Pons (tissue), 1 donor: Measurements from ENCODE around the gene VTN.
A peak's percentile ranks its signal among the peaks of the same experiment; 100 is the strongest.

ENCODE experiments used
- DNase-seq: peaks from one replicate; pipeline ENCODE4 v3.0.0-alpha.2; 2016; ENCODE audit warnings: low spot score

Gene VTN

GRCh38 chr17:28370035-28370743 lies at the start of gene VTN:
VTN (minus strand) TSS chr17:28370307; CDS start chr17:28370203, 104 bp downstream.
- DNase-seq, result no peak

DNA sequence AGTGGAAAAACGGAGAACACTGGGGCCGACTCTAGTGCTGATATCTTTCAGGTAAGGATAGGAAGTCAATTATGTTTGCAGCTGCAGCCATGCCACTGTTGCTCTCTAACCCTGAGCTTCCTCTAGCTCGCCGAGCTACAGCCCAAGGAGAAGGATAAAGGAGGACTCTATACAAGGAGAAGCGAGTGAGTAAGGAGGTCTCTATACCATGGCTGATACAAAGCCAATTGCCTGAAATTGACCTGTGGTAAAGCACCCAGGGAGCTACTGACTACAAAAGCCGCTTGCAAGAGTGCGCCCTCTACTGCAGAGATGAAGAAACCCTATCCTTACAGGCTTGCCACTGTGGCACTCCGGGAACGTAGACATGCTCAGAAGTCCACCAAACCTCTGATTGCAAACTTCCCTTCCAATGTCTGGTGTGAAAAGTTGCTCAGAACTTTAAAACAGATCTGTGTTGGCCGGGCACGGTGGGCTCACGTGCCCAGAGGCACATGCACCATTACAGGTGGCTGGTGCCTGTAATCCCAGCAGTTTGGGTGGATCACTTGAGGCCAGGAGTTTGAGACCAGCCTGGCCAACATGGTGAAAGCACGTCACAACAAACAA lies 46.7 kb upstream of the VTN start:
- peak; percentile 66 for DNase-seq

- no peak for DNase-seq
Measured at GRCh38 chr17:28415886-28416285, 45.8 kb upstream of the VTN start.

DNA sequence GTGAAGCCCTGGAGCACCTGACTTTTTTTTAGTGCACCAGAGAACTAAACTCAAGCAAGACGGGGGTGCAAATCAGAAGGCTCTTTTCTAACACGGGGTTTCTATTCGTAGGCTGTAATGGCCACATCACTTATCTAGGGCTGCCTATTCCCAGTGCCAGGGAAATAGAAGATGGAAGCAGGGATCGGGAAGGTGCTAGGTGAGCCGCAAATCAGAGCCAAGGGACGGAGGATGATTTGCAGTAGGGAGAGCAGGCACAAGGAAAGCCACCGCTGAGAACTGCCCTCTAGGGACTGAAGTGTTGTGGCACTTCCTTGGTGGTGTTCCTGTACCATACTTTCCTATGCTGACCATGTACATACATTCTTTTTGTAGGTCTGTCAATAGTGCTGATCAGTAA lies 43.7 kb upstream of the VTN start:
- no peak for DNase-seq

GRCh38 chr17:28412099-28412498 lies 42.0 kb upstream of the VTN start:
- DNase-seq, result no peak

DNA sequence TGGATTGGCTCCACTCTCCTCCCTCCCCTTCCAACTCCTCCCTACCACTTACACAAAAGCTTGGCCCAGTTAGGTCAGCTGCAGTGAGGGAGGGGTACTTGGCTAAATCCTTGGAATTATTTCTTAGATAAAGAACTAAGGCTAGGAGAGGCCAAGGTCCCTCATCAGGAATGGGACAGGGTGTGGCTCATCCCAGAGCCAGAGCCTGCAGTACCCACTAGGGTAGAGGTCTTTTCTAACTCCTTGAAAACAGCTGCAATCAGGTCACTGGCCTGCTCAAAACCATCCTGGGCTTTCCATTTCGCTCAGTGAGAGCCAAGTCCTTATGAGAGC lies 37.8 kb upstream of the VTN start:
- no peak for DNase-seq

DNA sequence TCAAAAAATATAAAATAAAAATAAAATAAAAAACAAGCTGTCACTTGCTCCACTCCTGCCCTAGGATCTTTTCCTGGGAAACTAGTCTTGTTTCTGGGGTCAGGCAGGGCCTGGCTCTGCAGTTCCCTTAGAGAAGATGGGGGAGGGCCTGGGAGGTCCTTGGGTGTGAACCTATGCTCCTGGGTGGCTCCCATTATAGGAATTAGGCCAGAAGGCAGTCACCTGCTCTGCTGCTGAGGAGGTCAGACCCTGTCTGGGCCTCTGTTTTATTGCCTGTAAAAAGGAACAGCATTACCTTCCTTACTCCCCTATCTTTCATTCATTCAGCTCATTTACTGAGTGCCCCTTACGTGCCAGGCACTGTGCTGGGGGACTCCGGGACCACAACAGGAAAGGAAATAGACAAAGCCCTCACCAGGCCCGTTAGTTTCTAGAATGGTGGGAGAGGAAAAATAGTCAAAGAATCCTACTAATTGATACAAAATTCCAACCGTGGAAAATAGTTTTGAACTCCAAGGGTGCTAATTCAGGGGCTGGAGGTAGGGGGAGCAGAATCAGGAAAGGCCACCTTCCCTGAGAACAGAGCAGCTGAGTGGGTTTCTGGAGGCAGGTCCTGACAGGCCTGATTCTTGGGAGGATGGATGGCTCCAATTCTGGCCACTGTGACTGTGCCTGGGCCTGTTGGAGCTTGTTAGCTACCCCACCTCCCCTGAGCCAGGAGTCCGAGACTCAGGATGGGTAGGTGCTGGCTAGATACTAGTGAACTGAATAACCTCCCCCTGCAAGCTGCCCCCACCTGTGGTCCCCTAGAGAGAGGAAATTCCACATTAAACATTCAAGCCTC lies 37.2 kb upstream of the VTN start:
- no peak for DNase-seq

DNA sequence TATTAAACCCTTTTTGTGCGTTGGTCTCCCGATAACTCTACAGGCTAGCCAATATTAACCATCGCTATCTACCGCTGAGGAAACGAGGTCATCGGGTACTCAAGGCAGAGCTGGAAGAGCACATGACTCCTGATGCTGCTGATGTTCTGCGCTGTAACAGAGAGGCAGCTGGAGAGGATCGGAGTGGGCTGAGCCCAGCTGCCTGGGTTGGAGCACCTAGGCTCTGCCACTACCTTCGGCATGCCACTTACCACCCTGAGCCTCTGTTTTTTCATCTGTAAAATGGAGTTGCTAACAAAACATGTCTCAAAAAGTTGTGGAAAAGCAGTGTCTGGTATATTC lies 36.3 kb upstream of the VTN start:
- no peak for DNase-seq

- DNase-seq, result no peak
Measured at GRCh38 chr17:28405632-28406472, 35.7 kb upstream of the VTN start, which contains the start of gene SLC46A1. SLC46A1 (minus strand) TSS chr17:28406212; CDS start chr17:28406114, 98 bp downstream.

GRCh38 chr17:28404812-28405570 lies 34.9 kb upstream of the VTN start:
- DNase-seq, result no peak

DNA sequence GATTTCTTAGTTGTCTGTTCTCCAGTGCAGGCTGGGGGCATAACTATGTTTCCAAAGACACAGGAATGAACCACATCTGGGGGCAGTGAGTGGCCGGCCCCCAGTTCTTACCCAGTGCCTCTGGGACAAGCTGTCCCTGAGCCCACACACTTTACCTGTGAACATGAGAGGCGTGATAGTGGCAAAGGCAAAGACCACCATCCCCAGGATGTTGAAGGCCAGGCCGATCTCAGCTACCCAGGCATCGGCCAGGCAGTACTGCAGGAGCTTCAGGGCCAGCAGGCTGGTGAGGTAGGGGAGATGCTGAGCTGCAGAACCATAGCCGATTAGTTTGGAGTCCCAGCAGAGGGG lies 34.3 kb upstream of the VTN start:
- no peak for DNase-seq

GRCh38 chr17:28404007-28404406 lies 33.9 kb upstream of the VTN start:
- peak; percentile 53 for DNase-seq

DNA sequence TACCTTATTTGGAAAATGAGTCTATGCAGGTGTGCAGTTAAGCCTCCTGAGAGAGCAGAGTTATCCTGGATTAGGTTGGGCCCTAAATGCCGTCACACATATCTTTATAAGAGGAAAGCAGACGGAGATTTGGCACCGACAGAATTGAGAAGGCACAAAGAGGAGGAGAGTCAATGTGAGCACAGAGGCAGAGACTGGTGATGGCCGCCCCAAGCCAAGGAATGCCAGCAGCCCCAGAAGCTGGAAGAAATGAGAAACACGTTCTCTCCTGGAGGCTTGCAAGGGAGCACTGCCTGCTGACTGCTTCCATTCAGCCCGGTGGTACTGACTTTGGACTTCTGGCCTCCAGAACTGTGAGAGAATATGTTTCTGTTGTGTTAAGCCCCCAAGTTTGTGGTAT lies 32.7 kb upstream of the VTN start:
- DNase-seq, result no peak

DNA sequence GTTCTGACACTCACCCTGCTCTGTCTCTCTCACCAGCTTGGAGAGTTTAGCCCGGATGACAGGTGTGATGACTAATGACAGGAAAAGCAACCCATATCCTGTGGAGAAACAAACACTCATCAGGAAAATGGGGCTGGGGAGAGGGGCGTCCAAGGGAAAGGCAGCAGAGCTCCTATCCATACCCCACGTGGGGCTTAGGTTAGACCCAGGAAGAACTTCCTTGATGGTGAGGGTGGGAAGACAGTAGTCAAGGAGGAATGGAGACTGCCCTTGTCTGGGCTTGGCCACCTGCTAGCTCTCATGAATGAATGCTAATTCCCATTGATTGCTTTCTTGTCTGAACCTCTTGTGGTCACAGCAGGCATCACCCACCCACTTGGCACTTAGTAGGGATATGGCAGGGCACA lies 32.1 kb upstream of the VTN start:
- no peak for DNase-seq

DNA sequence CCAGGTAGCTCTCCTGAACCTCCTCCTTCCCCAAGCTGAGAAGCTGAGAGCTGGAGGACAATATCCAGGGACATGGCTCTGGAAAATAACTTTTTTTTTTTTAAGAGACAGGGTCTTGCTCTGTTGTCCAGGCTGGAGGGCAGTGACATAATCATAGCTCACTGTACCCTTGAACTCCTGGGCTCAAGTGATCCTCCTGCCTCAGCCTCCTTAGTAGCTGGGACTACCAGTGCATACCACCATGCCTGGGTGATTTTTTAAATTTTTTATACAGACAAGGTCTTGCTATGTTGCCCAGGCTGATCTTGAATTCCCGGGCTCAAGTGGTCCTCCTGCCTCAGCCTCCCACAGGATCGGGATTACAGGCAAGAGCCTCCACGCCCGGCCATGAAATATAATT lies 29.7 kb upstream of the VTN start:
- no peak for DNase-seq

GRCh38 chr17:28398280-28398981 lies 28.3 kb upstream of the VTN start:
- no peak for DNase-seq

DNA sequence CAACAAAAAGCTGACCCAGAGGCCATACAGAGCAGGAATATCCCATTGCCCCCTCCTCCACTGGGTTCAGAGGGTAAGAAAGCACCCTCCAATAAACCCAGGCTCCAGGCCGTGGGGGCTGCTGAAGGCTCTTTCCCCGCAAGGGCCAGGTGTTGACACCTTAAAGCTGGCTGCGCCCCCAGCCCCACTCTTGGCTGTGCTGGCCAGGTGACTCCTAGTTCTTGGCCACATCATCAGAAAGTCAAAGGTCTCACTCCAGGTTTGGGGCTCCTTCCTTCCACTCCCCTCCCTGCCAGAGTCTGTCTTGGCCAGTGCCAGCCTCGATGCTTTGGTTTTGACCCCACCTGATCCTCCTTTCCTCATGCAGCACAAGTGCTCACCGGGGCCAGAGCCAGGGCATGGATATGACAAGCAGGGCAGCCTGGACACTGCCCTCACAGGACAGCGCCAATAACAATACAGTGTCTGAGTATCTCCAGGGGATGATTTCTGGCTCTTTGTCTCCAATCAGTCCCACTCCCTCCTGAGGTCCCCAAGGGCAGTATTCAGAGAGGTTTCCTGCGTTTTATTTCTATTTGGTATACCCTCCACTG lies 27.7 kb upstream of the VTN start:
- no peak for DNase-seq

DNA sequence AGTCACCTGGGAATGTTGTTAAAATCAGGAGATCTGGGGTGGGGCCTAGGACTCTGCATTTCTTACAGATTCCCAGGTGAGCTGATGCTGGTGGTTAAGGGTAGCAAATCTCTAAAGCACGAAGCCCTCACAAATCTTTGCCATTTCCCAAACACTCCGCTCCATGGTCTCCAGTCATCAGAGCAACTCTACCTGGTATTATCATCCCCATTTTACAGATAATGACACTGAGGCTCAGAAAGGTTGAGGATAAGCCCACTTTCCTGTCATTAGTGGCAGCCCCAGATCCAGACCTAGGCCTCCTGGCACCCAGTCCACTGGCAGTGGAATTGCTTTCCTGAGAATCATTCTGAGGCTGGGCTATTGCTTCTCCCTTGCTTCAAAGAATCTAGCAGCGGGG lies 27.2 kb upstream of the VTN start:
- no peak for DNase-seq

DNA sequence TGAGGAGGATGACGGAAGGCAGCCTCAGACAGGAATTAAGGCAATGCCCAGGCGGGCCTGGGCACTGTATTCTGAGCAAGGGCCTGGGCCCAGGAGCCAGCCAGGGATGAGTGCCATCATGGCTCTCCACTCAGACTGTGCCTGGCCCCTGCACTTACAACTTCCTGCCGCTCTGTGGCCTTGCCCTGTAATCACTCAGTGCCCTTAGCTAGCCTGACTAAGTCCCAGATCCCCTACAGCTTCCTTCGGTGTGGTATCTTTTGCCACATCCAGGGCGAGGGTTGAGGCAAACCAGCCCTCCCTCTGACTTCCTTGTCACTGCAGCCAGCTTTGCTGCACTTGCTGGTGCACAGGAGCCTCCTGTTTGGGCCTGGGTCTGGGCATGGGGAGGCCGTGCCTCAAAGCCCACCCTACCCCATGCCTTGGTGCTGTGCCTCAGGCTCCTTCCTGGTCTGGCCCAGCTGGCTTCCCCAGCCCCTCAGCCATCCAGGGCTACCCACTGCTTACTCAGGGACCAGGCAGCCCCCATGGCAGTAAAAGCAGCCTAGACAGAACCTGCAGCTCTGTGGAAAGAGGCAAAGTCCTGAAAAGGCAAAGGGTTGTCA lies 26.6 kb upstream of the VTN start:
- no peak for DNase-seq

DNA sequence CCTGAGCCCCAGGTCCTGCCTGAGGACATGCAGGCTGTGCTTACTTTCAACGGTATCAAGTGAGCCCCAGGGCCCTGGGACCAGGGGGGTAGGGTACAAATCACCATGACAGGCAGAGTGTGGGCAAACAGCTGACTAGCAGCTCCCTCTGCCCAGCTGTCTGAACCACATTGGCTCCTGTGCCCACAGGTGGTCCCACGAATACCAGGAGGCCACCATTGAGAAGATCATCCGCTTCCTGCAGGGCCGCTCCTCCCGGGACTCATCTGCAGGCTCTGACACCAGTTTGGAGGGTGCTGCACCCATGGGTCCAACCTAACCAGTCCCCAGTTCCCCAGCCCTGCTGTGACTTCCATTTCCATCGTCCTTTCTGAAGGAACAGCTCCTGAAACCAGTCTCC lies 25.9 kb upstream of the VTN start:
- DNase-seq, result no peak
